ENCODE data around the gene SLC17A3. TPM values are rescaled to one million over a fixed set of nuclear protein-coding genes. Genes with fewer than 3 reads are reported as not detected.

Gene SLC17A3
- total and polyA plus RNA-seq, 7 donors: not detected

DNA sequence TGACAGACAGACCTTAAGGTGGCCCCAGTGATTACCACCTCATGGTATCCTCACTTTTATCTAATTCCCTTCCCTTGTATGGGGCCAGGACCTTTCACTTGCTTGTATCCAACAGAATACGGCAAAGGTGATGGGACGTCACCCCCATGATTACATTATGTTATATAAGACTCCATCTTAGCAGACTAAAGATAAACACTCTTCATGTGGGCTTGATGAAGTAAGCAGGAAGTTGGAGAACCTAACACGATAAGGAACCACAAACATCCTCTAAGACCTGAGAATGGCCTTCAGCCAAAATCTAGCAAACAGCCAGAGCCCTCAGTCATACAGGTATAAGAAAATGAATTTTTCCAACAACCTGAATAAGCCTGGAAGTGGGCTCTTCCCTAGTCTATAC is 8.0 kb downstream of the SLC17A3 start:
- Histone ChIP-seq H3K36me3 (ENCODE audit: insufficient read depth in 1 of 2, low read depth in 1 of 2) (no peaks in the 10 kb centered on the region), H3K27me3 (ENCODE audit: insufficient read depth in 3 of 3, low read length in 2 of 3) (no peaks in the 10 kb centered on the region), H3K27ac (no peak overlapping the region), H3K9me3 (no peaks in the 10 kb centered on the region), H3K4me3 (no peak overlapping the region), H3K4me1 (no peaks in the 10 kb centered on the region)
- TF ChIP-seq, protein P1, sequence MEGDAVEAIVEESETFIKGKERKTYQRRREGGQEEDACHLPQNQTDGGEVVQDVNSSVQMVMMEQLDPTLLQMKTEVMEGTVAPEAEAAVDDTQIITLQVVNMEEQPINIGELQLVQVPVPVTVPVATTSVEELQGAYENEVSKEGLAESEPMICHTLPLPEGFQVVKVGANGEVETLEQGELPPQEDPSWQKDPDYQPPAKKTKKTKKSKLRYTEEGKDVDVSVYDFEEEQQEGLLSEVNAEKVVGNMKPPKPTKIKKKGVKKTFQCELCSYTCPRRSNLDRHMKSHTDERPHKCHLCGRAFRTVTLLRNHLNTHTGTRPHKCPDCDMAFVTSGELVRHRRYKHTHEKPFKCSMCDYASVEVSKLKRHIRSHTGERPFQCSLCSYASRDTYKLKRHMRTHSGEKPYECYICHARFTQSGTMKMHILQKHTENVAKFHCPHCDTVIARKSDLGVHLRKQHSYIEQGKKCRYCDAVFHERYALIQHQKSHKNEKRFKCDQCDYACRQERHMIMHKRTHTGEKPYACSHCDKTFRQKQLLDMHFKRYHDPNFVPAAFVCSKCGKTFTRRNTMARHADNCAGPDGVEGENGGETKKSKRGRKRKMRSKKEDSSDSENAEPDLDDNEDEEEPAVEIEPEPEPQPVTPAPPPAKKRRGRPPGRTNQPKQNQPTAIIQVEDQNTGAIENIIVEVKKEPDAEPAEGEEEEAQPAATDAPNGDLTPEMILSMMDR (IDR thresholded peaks at IDR 0.05): no peak
- DNase-seq (no peak), ATAC-seq (no peak)
- intact Hi-C loops (cut with DNase I): no loop called here
- WGBS, 3 donors: 80 to 86% (median 81%) methylated on average over 3 of the region's 3 CpGs

DNA sequence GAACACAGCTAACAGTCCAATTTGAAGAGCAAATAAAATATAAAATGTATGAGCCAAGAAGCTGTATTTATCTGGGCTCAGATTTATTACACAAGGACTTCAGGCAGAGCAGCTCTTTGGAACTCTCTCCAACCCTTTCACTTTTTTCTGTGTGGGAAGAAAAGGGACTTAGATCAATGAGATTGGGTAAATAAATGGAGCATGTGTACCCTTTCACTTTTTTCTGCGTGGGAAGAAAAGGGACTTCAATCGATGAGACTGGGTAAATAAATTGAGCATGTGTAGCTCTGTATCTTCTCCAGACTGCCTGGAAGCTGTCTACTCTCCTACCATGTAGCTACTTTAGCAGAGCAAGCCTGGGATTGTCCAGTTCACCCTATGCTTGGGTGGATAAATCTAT is 10.7 kb downstream of the SLC17A3 start:
- Histone ChIP-seq H3K9me3 (no peaks in the 10 kb centered on the region), H3K4me1 (no peaks in the 10 kb centered on the region), H3K27ac (no peak overlapping the region), H3K27me3 (ENCODE audit: insufficient read depth in 3 of 3, low read length in 2 of 3) (no peaks in the 10 kb centered on the region), H3K36me3 (ENCODE audit: insufficient read depth in 1 of 2, low read depth in 1 of 2) (no peaks in the 10 kb centered on the region), H3K4me3 (no peak overlapping the region)
- TF ChIP-seq, protein P1 (IDR thresholded peaks at IDR 0.05): no peak
- intact Hi-C loops (cut with DNase I): no loop called here
- ATAC-seq: no peak
- WGBS, 3 donors: 83 to 90% (median 88%) methylated on average over 2 of the region's 2 CpGs
- no peak for DNase-seq

DNA sequence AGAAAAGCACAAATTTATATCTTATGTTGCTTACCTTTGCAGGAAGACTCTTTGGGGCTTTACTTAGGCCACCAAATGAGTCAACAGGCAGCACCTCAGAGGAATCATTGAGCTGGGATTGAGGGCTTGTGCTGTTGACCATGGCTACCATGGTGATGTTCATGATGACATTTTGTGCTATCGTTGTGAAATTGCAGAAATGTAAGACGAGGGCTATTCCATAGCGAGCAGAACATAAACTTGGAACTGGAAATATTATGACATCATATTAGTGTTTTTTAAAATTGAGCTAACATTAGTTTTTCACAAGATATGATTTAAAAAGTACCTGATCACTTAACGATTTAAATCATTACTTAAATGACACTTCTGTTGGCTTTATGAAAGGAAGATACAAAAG is 11.8 kb downstream of the SLC17A3 start:
- Histone ChIP-seq H3K27ac (no peak overlapping the region), H3K9me3 (no peaks in the 10 kb centered on the region), H3K27me3 (ENCODE audit: insufficient read depth in 3 of 3, low read length in 2 of 3) (no peaks in the 10 kb centered on the region), H3K36me3 (ENCODE audit: insufficient read depth in 1 of 2, low read depth in 1 of 2) (no peaks in the 10 kb centered on the region), H3K4me3 (no peak overlapping the region), H3K4me1 (no peaks in the 10 kb centered on the region)
- intact Hi-C loops (cut with DNase I): no loop called here
- ATAC-seq (no peak), DNase-seq (no peak)
- TF ChIP-seq, protein P1 (IDR thresholded peaks at IDR 0.05): no peak
- 79 to 87% (median 79%) methylated on average over 4 of the region's 4 CpGs for WGBS, 3 donors

DNA sequence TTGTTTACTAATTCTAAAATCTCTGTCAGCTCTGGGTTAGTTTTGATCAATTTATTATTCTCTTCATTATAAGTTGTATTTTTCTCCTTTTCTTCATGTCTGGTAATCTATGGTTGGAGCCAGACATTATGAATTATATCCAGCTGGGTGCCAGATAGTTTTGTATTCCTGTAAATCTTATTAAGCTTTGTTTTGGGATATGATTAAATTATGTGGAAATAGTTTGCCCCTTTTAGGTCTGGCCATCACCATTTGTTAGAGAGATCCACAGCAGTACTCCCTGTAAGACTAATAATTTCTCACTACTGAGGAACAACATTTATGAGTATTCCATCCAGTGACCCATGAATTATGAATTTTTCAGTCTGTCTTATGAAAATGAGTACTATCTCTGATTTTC is 21.3 kb downstream of the SLC17A3 start:
- intact Hi-C loops (cut with DNase I): no loop called here
- no peak for ATAC-seq

DNA sequence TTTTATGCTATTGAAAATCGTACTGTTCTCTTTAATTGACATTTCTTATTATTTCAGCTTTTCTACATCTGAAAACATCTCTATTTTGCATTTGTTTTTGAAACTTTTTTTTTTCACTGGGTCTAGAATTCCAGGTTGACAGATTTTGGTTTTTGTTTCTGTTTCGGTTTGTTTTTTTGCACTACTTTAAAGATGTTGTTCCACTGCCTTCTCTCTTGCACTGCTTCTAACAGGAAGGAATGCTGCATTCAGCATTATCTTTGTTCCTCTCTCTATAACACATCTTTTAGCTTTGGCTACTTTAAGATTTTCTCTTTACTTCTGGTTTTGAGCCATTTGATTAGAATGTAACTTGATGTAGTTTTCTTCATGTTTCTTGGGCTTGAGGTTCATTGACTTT is 22.1 kb downstream of the SLC17A3 start:
- ATAC-seq (no peak), DNase-seq (no peak)
- TF ChIP-seq, protein P1 (IDR thresholded peaks at IDR 0.05): no peak
- no peak overlapping the region for H3K27ac ChIP-seq
- intact Hi-C loops (cut with DNase I): no loop called here
- H3K27me3 ChIP-seq (ENCODE audit: insufficient read depth in 3 of 3, low read length in 2 of 3): peaks cover 0 to 3% (median 0%) of the 10 kb centered on the region in 3 donors
- H3K9me3 ChIP-seq: no peaks in the 10 kb centered on the region
- no peak overlapping the region for H3K4me3 ChIP-seq
- 60 to 81% (median 79%) methylated on average over 2 of the region's 2 CpGs for WGBS, 3 donors
- no peaks in the 10 kb centered on the region for H3K36me3 ChIP-seq (ENCODE audit: insufficient read depth in 1 of 2, low read depth in 1 of 2)
- no peaks in the 10 kb centered on the region for H3K4me1 ChIP-seq

More for the DNA sequence above, 21.3 kb downstream of the SLC17A3 start:
- H3K27ac ChIP-seq: no peak overlapping the region
- no peaks in the 10 kb centered on the region for H3K4me1 ChIP-seq
- TF ChIP-seq, protein P1 (IDR thresholded peaks at IDR 0.05): no peak
- peaks cover 0 to 3% (median 0%) of the 10 kb centered on the region in 3 donors for H3K27me3 ChIP-seq (ENCODE audit: insufficient read depth in 3 of 3, low read length in 2 of 3)
- H3K9me3 ChIP-seq: no peaks in the 10 kb centered on the region
- no peak for DNase-seq
- no peak overlapping the region for H3K4me3 ChIP-seq
- H3K36me3 ChIP-seq (ENCODE audit: insufficient read depth in 1 of 2, low read depth in 1 of 2): no peaks in the 10 kb centered on the region
